HepG2 (cell line): ENCODE results near the gene FBXL12. TPM values are rescaled to one million over a fixed set of nuclear protein-coding genes. Genes with fewer than 3 reads are reported as not detected.

Source experiments
- CHD2 ChIP-seq: IDR thresholded peaks from 2 replicates; pipeline ENCODE4 v1.6.1; 2011; ENCODE audit warnings: low read depth, low read length, improper control_type of control experiment
- CTCF ChIP-seq: sonication (generic); formaldehyde crosslinking; IDR thresholded peaks from 2 replicates; pipeline ENCODE4 v1.5.0; 2020; ENCODE audit warnings: mild to moderate bottlenecking, missing genetic modification reagents, moderate library complexity
- ETV5 ChIP-seq: IDR thresholded peaks from 2 replicates; pipeline ENCODE4 v1.6.1; 2018; ENCODE audit warnings: missing biosample characterization, missing genetic modification reagents, inconsistent platforms, borderline replicate concordance
- GABPA ChIP-seq, 2 experiments: IDR thresholded peaks; 2 replicates each; pipeline ENCODE4 v1.6.1; 2011 to 2016; ENCODE audit warnings: low read depth in 2 of 2, low read length in 1 of 2, missing biosample characterization in 1 of 2, missing genetic modification characterization in 1 of 2
- IRF2 ChIP-seq: IDR thresholded peaks from 2 replicates; pipeline ENCODE4 v1.6.1; 2018; ENCODE audit warnings: missing genetic modification reagents, missing compliant biosample characterization
- MXI1 ChIP-seq: IDR thresholded peaks from 3 replicates; pipeline ENCODE4 v1.6.1; 2012; ENCODE audit warnings: low read depth, low read length, inconsistent platforms, borderline replicate concordance
- NPAS2 ChIP-seq: sonication (generic); formaldehyde crosslinking; IDR thresholded peaks from 2 replicates; pipeline ENCODE4 v1.8.0; 2022; ENCODE audit warnings: mild to moderate bottlenecking, missing genetic modification reagents, borderline replicate concordance
- PHF8 ChIP-seq: sonication (generic); formaldehyde crosslinking; IDR thresholded peaks from 2 replicates; pipeline ENCODE4 v1.5.0; 2020; ENCODE audit warnings: missing genetic modification reagents
- RFX1 ChIP-seq: fragments of 450-650 bp; IDR thresholded peaks from 2 replicates; pipeline ENCODE4 v1.6.1; 2017
- SAP130 ChIP-seq: IDR thresholded peaks from 2 replicates; pipeline ENCODE4 v1.6.1; 2016; ENCODE audit warnings: low read depth
- TAF15 ChIP-seq: fragments of 200-400 bp; formaldehyde crosslinking; IDR thresholded peaks from one replicate; pipeline ENCODE4 v1.6.1; 2018; ENCODE audit warnings: mild to moderate bottlenecking, low read depth, low read length; ENCODE audit not compliant: poor library complexity, severe bottlenecking
- THAP11 ChIP-seq: IDR thresholded peaks from 2 replicates; pipeline ENCODE4 v1.6.1; 2016; ENCODE audit warnings: missing biosample characterization, missing genetic modification reagents
- ZBTB1 ChIP-seq: sonication (generic); formaldehyde crosslinking; IDR thresholded peaks from 2 replicates; pipeline ENCODE4 v1.4.0; 2020; ENCODE audit warnings: missing genetic modification reagents, borderline replicate concordance
- ZIK1 ChIP-seq: sonication (generic); formaldehyde crosslinking; IDR thresholded peaks from 2 replicates; pipeline ENCODE4 v1.5.0; 2020; ENCODE audit warnings: mild to moderate bottlenecking, low read depth, missing genetic modification reagents, borderline replicate concordance
- ZNF331 ChIP-seq: sonication (generic); formaldehyde crosslinking; IDR thresholded peaks from 2 replicates; pipeline ENCODE4 v1.4.0; 2020; ENCODE audit warnings: missing genetic modification reagents
- ZNF367 ChIP-seq: sonication (generic); formaldehyde crosslinking; IDR thresholded peaks from 2 replicates; pipeline ENCODE4 v1.4.0; 2020; ENCODE audit warnings: missing genetic modification reagents, borderline replicate concordance
- ZNF451 ChIP-seq: sonication (generic); formaldehyde crosslinking; IDR thresholded peaks from 2 replicates; pipeline ENCODE4 v1.5.0; 2020; ENCODE audit warnings: mild to moderate bottlenecking, missing genetic modification reagents
- ZNF766 ChIP-seq: sonication (generic); formaldehyde crosslinking; IDR thresholded peaks from 2 replicates; pipeline ENCODE4 v1.5.0; 2020; ENCODE audit warnings: missing genetic modification reagents, borderline replicate concordance
- polyA plus RNA-seq, 8 experiments: library from polyadenylated mRNA; depleted of rRNA in 3 of 8; stranded (reverse) in 7 of 8; unstranded in 1 of 8; fragments of >200 nt; fragmentation: Illumina TruSeq in 4 of 8; extraction: Trizol in 4 of 8; gene quantifications; 2 replicates each; pipeline versions ENCODE4 v1.2.1 to v1.2.3, GENCODE V29; 2011 to 2016; ENCODE audit warnings: low read depth in 4 of 8, missing spikeins in 1 of 8, mixed read lengths in 1 of 8; ENCODE audit not compliant: insufficient read depth in 1 of 8
- total RNA-seq, 5 experiments: library from RNA; depleted of rRNA; stranded (reverse); fragments of >200 nt; fragmentation: Illumina TruSeq; extraction: Trizol; gene quantifications; 2 replicates each; pipeline ENCODE4 v1.2.3, GENCODE V29; 2016; ENCODE audit warnings: low read depth in 1 of 5
- TF ChIP-seq, protein P1 (sequence below), 2 experiments: sonication (generic) in 1 of 2; formaldehyde crosslinking in 1 of 2; IDR thresholded peaks; 2 replicates each; pipeline versions ENCODE4 v1.4.0 to v1.6.1; 2018 to 2020; ENCODE audit warnings: missing genetic modification reagents in 2 of 2, borderline replicate concordance in 1 of 2, low read depth in 1 of 2, mild to moderate bottlenecking in 1 of 2, missing biosample characterization in 1 of 2
- TF ChIP-seq, protein P2 (sequence below): sonication (generic); formaldehyde crosslinking; IDR thresholded peaks from 2 replicates; pipeline ENCODE4 v1.5.1; 2020; ENCODE audit warnings: mild to moderate bottlenecking, moderate library complexity, missing genetic modification reagents
- TF ChIP-seq, protein P3 (sequence below): IDR thresholded peaks from 2 replicates; pipeline ENCODE4 v1.6.1; 2012; ENCODE audit warnings: low read depth, low read length, improper control_type of control experiment

Gene FBXL12
- total and polyA plus RNA-seq, 2 of the 13 experiments (the other 11 are each of a cell fraction or from before 2014, with no cell fraction given), result 20.4 to 23.1 TPM

- TF ChIP-seq CHD2, result no peak
- TF ChIP-seq MXI1, result peak; percentile 24; the same call in 1 of the 3 replicates
- TF ChIP-seq IRF2 (CRISPR knock-in tag), result 0 out of 2 replicates have a peak, but pooled peaks have one; percentile 26
- TF ChIP-seq ZBTB1 (CRISPR knock-in tag), result no peak
- TF ChIP-seq CTCF (CRISPR knock-in tag), result peak; percentile 92
- peak; percentile 46; the same call in 1 of the 2 replicates for TF ChIP-seq SAP130 (CRISPR knock-in tag)
- peak; percentile 56; the same call in 1 of the 2 replicates for TF ChIP-seq RFX1
- TF ChIP-seq, protein P1, sequence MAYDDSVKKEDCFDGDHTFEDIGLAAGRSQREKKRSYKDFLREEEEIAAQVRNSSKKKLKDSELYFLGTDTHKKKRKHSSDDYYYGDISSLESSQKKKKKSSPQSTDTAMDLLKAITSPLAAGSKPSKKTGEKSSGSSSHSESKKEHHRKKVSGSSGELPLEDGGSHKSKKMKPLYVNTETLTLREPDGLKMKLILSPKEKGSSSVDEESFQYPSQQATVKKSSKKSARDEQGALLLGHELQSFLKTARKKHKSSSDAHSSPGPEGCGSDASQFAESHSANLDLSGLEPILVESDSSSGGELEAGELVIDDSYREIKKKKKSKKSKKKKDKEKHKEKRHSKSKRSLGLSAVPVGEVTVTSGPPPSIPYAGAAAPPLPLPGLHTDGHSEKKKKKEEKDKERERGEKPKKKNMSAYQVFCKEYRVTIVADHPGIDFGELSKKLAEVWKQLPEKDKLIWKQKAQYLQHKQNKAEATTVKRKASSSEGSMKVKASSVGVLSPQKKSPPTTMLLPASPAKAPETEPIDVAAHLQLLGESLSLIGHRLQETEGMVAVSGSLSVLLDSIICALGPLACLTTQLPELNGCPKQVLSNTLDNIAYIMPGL (CRISPR knock-in tag; IDR thresholded peaks at IDR 0.05; ENCODE audit: borderline replicate concordance in 1 of 2, low read depth in 1 of 2), result 0 out of 4 replicates have a peak, but pooled peaks of 1 of the 2 experiments have one; percentile 39
- no peak for TF ChIP-seq PHF8 (CRISPR knock-in tag)
- no peak for TF ChIP-seq ZNF367 (CRISPR knock-in tag)
- TF ChIP-seq, protein P2, sequence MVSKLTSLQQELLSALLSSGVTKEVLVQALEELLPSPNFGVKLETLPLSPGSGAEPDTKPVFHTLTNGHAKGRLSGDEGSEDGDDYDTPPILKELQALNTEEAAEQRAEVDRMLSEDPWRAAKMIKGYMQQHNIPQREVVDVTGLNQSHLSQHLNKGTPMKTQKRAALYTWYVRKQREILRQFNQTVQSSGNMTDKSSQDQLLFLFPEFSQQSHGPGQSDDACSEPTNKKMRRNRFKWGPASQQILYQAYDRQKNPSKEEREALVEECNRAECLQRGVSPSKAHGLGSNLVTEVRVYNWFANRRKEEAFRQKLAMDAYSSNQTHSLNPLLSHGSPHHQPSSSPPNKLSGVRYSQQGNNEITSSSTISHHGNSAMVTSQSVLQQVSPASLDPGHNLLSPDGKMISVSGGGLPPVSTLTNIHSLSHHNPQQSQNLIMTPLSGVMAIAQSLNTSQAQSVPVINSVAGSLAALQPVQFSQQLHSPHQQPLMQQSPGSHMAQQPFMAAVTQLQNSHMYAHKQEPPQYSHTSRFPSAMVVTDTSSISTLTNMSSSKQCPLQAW, result 0 out of 2 replicates have a peak, but pooled peaks have one; percentile 17
- no peak for TF ChIP-seq GABPA (IDR thresholded peaks at IDR 0.05; ENCODE audit: low read depth, low read length)
- TF ChIP-seq GABPA (CRISPR knock-in tag; IDR thresholded peaks at IDR 0.05; ENCODE audit: low read depth), result 0 out of 2 replicates have a peak, but pooled peaks have one; percentile 35
- no peak for TF ChIP-seq TAF15
- TF ChIP-seq ZNF766 (CRISPR knock-in tag), result no peak
- 0 out of 2 replicates have a peak, but pooled peaks have one; percentile 24 for TF ChIP-seq ZNF331
- 0 out of 2 replicates have a peak, but pooled peaks have one; percentile 25 for TF ChIP-seq THAP11 (CRISPR knock-in tag)
- TF ChIP-seq, protein P3, sequence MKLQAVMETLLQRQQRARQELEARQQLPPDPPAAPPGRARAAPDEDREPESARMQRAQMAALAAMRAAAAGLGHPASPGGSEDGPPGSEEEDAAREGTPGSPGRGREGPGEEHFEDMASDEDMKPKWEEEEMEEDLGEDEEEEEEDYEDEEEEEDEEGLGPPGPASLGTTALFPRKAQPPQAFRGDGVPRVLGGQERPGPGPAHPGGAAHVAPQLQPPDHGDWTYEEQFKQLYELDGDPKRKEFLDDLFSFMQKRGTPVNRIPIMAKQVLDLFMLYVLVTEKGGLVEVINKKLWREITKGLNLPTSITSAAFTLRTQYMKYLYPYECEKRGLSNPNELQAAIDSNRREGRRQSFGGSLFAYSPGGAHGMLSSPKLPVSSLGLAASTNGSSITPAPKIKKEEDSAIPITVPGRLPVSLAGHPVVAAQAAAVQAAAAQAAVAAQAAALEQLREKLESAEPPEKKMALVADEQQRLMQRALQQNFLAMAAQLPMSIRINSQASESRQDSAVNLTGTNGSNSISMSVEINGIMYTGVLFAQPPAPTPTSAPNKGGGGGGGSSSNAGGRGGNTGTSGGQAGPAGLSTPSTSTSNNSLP, result peak; percentile 96
- no peak for TF ChIP-seq NPAS2 (CRISPR knock-in tag)
- TF ChIP-seq ZNF451 (CRISPR knock-in tag), result no peak
- no peak for TF ChIP-seq ZIK1 (CRISPR knock-in tag)
- peak; percentile 38; the same call in 1 of the 2 replicates for TF ChIP-seq ETV5
Observed at GRCh38 chr19:9796113-9796773, 22.6 kb downstream of the FBXL12 start (continued).
